Large intestine (tissue), 3 donors: ENCODE results near the gene ITGAX. TPM values are rescaled to one million over a fixed set of nuclear protein-coding genes. Genes with fewer than 3 reads are reported as not detected.
A peak's percentile ranks its signal among the peaks of the same experiment; 100 is the strongest.
"Not testable (repeated sequence)": the region's sequence is repeated elsewhere in the genome, so short reads cannot be mapped to it uniquely, and the experiment has no call there.

ENCODE experiments used
- DNase-seq, 2 donors: peaks; one replicate each; pipeline versions ENCODE4 v3.0.0 to v3.0.0-alpha.2; 2013
- H3K27ac ChIP-seq: one replicate; pipeline ENCODE4 v1.5.1; 2013; ENCODE audit warnings: low read length
- H3K27me3 ChIP-seq: 2 replicates; pipeline ENCODE4 v1.6.1; 2013; ENCODE audit warnings: low read length; ENCODE audit not compliant: control insufficient read depth, insufficient read depth
- H3K36me3 ChIP-seq: 2 replicates; pipeline ENCODE4 v1.6.1; 2013; ENCODE audit warnings: low read length; ENCODE audit not compliant: control insufficient read depth, insufficient read depth
- H3K4me1 ChIP-seq: one replicate; pipeline ENCODE4 v1.6.1; 2013; ENCODE audit warnings: low read length; ENCODE audit not compliant: control insufficient read depth, insufficient read depth
- H3K4me3 ChIP-seq: one replicate; pipeline ENCODE4 v1.5.1; 2013; ENCODE audit warnings: low read length
- H3K9me3 ChIP-seq: one replicate; pipeline ENCODE4 v1.6.1; 2013; ENCODE audit warnings: mild to moderate bottlenecking, low read depth, low read length, moderate library complexity; ENCODE audit not compliant: control insufficient read depth
- WGBS: methylation state at CpG from one replicate; pipeline ENCODE4 v1.1.5; 2013; ENCODE audit warnings: low lambda C conversion rate; ENCODE audit not compliant: insufficient coverage; 5-methylcytosine and 5-hydroxymethylcytosine counted together
- polyA plus RNA-seq: library from polyadenylated mRNA; unstranded; fragments of 120-200 nt; gene quantifications from one replicate; pipeline ENCODE4 v1.2.1, GENCODE V29; 2013

ITGAX gene
- polyA plus RNA-seq, 1 donor, result 1.9 TPM

GRCh38 chr16:31330553-31330890 is 24.5 kb upstream of the ITGAX start:
- Histone ChIP-seq H3K27ac (no peak overlapping the region), H3K27me3 (peaks cover 45% of the 10 kb centered on the region), H3K4me3 (no peak overlapping the region), H3K36me3 (no peaks in the 10 kb centered on the region), H3K4me1 (peaks cover 3% of the 10 kb centered on the region), H3K9me3 (peaks cover 6% of the 10 kb centered on the region)
- no peak for DNase-seq
- WGBS, result 32% methylated on average over 5 of the region's 8 CpGs

GRCh38 chr16:31331141-31331764 is 23.7 kb upstream of the ITGAX start:
- H3K27me3 ChIP-seq, result peaks cover 45% of the 10 kb centered on the region

GRCh38 chr16:31331807-31332301 is 23.1 kb upstream of the ITGAX start:
- Histone ChIP-seq H3K27ac (no peak overlapping the region), H3K27me3 (peaks cover 44% of the 10 kb centered on the region)

More at GRCh38 chr16:31331141-31331764, 23.7 kb upstream of the ITGAX start:
- Histone ChIP-seq H3K36me3 (no peaks in the 10 kb centered on the region), H3K27ac (no peak overlapping the region), H3K4me3 (peak overlapping the region; percentile 10), H3K9me3 (peaks cover 6% of the 10 kb centered on the region), H3K4me1 (peaks cover 3% of the 10 kb centered on the region)
- no CpG with 5 or more reads among the region's 46 CpGs for WGBS
- no peak for DNase-seq

GRCh38 chr16:31332544-31332943 is 22.4 kb upstream of the ITGAX start:
- Histone ChIP-seq H3K27me3 (peaks cover 43% of the 10 kb centered on the region), H3K36me3 (no peaks in the 10 kb centered on the region), H3K9me3 (peaks cover 6% of the 10 kb centered on the region), H3K4me3 (no peak overlapping the region), H3K4me1 (peaks cover 3% of the 10 kb centered on the region), H3K27ac (no peak overlapping the region)
- no peak for DNase-seq
- 100% methylated on average over 1 of the region's 4 CpGs for whole genome bisulfite sequencing

More at GRCh38 chr16:31331807-31332301, 23.1 kb upstream of the ITGAX start:
- no peaks in the 10 kb centered on the region for H3K36me3 ChIP-seq
- H3K9me3 ChIP-seq, result peaks cover 6% of the 10 kb centered on the region
- peaks cover 3% of the 10 kb centered on the region for H3K4me1 ChIP-seq
- DNase-seq, result no peak
- no CpG with 5 or more reads among the region's 23 CpGs for WGBS
- no peak overlapping the region for H3K4me3 ChIP-seq

- Histone ChIP-seq H3K27me3 (peaks cover 32% of the 10 kb centered on the region), H3K4me1 (peaks cover 3% of the 10 kb centered on the region), H3K27ac (no peak overlapping the region), H3K36me3 (no peaks in the 10 kb centered on the region), H3K9me3 (peaks cover 6% of the 10 kb centered on the region), H3K4me3 (no peak overlapping the region)
- WGBS, result no CpG with 5 or more reads among the region's 5 CpGs
- peak; percentile 28 to 46 for DNase-seq
Measured at GRCh38 chr16:31333686-31334649, 21.0 kb upstream of the ITGAX start.

GRCh38 chr16:31334934-31335333 is 20.0 kb upstream of the ITGAX start:
- DNase-seq, result no peak
- H3K36me3 ChIP-seq, result no peaks in the 10 kb centered on the region
- H3K9me3 ChIP-seq, result peaks cover 6% of the 10 kb centered on the region
- no peak overlapping the region for H3K27ac ChIP-seq
- no peak overlapping the region for H3K4me3 ChIP-seq
- H3K4me1 ChIP-seq, result peaks cover 3% of the 10 kb centered on the region
- H3K27me3 ChIP-seq, result peaks cover 22% of the 10 kb centered on the region
- no CpG with 5 or more reads among the region's 1 CpG for WGBS

GRCh38 chr16:31335431-31335830 is 19.5 kb upstream of the ITGAX start:
- Histone ChIP-seq H3K27ac (no peak overlapping the region), H3K4me1 (peaks cover 3% of the 10 kb centered on the region), H3K4me3 (no peak overlapping the region), H3K9me3 (peaks cover 4% of the 10 kb centered on the region), H3K36me3 (no peaks in the 10 kb centered on the region), H3K27me3 (peaks cover 17% of the 10 kb centered on the region)
- WGBS, result 43% methylated on average over 1 of the region's 9 CpGs
- DNase-seq, result peak; percentile 12 to 56

GRCh38 chr16:31338166-31338685 is 16.8 kb upstream of the ITGAX start:
- H3K36me3 ChIP-seq, H3K27ac ChIP-seq, H3K4me1 ChIP-seq, H3K27me3 ChIP-seq, H3K9me3 ChIP-seq, DNase-seq, H3K4me3 ChIP-seq: not testable (repeated sequence)
- no CpG with 5 or more reads among the region's 4 CpGs for WGBS

- Histone ChIP-seq H3K36me3 (no peaks in the 10 kb centered on the region), H3K4me3 (no peak overlapping the region), H3K27me3 (no peaks in the 10 kb centered on the region), H3K27ac (no peak overlapping the region), H3K4me1 (no peaks in the 10 kb centered on the region), H3K9me3 (no peaks in the 10 kb centered on the region)
- DNase-seq, result no peak
- 60% methylated on average over 1 of the region's 9 CpGs for WGBS
Measured at GRCh38 chr16:31344712-31345111, 10.3 kb upstream of the ITGAX start.

- Histone ChIP-seq H3K4me1 (no peaks in the 10 kb centered on the region), H3K4me3 (no peak overlapping the region), H3K27me3 (no peaks in the 10 kb centered on the region), H3K36me3 (no peaks in the 10 kb centered on the region), H3K9me3 (no peaks in the 10 kb centered on the region), H3K27ac (no peak overlapping the region)
- DNase-seq, result no peak
- WGBS, result no CpG with 5 or more reads among the region's 5 CpGs
Measured at GRCh38 chr16:31347445-31347844, 7.5 kb upstream of the ITGAX start.
